Stimulated activated naive CD8-positive, alpha-beta T cell treated with anti-CD3 and anti-CD28 coated beads, Interleukin-15, Interleukin-2, amounts not matched to agents 100 U/mL and 50 U/mL, for 24 hours (primary cell): Measurements from ENCODE around the gene CACHD1.
"Not testable (repeated sequence)": the region's sequence is repeated elsewhere in the genome, so short reads cannot be mapped to it uniquely, and the experiment has no call there.

ENCODE experiments used
- ATAC-seq: fragments of 150-1000 bp; cut with Tn5 transposase; one replicate; pipeline ENCODE4 v1.10.0; 2021
- DNase-seq: peaks from one replicate; pipeline ENCODE4 v3.0.0; 2021

The CACHD1 gene

DNA sequence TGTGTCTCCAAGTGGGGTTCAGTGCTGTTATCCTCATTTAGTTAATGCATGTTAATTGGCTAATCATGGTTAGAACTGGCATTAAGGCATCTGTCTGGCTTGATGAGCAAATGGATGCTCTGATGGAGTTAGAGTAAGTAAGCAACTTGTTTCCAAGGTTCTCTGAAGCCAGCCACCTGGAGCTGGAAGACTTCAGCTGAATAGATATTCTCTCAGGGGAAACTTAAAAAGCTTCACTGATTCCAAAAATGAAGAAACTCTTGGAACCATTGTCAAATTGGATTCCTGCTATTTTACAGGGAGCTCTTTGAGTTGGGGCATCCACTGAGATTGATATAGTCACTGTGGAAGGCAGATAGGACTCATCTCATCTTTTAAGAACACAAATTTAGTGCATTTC is 118.9 kb downstream of the CACHD1 start:
- DNase-seq = no peak
- ATAC-seq = no peak

- no peak for ATAC-seq
- no peak for DNase-seq
These were observed 120.4 kb downstream of the CACHD1 start for GRCh38 chr1:64590316-64590715.

GRCh38 chr1:64594446-64594845 is 124.5 kb downstream of the CACHD1 start:
- no peak for ATAC-seq
- no peak for DNase-seq

GRCh38 chr1:64595871-64596515 is 126.1 kb downstream of the CACHD1 start:
- no peak for ATAC-seq
- DNase-seq = no peak

- ATAC-seq = no peak
- DNase-seq = no peak
These were observed 127.2 kb downstream of the CACHD1 start for GRCh38 chr1:64597113-64597512.

DNA sequence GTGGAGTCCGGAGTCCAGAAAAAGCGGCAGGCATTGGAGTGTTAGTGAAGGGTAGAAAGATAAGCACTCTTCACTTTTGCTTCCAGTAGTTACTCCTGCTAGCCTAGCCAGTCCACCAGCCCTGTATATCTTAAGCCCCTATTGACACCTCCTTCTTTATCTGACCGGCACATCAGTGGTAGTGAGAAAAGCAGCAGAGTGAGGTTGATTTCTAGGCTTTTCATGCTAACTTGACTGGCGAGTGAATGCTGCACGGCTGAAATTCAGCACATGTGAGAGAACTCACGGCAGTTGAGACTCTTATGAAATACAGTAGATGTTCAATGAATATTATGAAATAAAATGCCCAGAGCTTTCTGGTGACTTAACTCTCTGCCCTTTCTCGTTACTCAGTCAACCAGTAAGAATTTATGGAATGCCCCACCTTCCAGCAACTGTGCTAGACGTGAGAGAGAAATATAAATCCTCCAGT is 128.2 kb downstream of the CACHD1 start:
- DNase-seq (no peak), ATAC-seq (no peak)

DNA sequence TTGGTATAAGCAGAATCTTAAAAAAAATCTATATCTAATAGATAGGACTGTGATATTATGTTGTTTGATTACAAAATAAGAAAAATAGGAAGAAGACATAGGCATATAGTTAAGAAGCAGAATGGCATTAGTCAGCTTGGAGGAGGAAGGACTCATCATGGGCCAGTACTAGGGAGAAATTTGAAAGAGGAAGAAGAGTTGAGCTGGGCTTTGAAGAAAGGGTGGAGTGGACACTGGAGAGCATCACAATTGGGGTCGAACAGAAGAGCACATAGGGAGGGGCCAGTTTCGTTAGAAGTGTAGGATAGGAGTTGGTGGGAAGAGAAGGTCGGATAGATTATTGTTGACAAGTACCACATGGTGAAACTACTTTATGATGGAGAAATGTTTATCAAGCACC is 129.3 kb downstream of the CACHD1 start:
- ATAC-seq = no peak
- DNase-seq = no peak

GRCh38 chr1:64601207-64601606 is 131.3 kb downstream of the CACHD1 start:
- no peak for ATAC-seq
- DNase-seq = no peak

- ATAC-seq (no peak), DNase-seq (no peak)
These were observed 138.2 kb downstream of the CACHD1 start for GRCh38 chr1:64608005-64608650.

DNA sequence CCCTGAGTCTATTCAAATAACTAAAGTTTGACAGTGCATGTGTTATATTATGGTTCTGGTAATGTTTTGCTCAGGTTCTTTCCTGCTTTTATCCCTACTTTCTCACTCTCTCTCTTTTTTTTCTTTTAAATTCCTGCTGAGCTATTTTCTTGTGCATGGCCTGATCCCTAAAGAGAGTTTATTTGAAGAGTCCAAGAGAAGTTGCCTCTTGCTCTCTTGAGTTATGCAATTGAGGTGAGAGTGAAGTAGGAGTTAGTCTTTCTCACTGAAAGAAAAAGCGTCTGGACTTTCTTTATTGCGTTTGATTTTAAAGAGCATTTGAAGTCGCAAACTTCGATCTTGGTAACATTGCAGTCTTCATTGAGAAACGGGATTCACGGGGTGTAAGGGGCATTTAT is 138.7 kb downstream of the CACHD1 start:
- DNase-seq (no peak), ATAC-seq (no peak)

- DNase-seq, ATAC-seq: not testable (repeated sequence)
These were observed 141.0 kb downstream of the CACHD1 start for GRCh38 chr1:64610950-64611349.

DNA sequence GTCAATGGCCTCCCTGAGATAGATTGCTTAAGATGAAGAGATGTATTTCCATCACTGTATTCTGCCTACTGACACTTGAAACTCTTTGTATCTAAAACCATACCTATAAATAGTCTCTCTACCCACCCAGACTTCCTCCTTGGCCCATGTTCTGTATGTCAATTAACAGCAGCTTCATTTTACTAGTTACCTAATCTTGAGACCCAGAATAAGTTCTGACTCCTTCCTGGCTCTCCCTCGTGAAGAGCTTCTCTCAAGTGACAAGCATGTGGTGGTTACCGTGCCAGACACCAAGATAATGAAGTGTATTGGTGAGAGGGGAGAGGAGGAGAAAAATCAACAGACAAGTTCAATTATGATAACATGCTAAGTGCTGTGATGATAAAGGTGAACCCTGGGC is 146.1 kb downstream of the CACHD1 start:
- ATAC-seq (no peak), DNase-seq (no peak)

DNA sequence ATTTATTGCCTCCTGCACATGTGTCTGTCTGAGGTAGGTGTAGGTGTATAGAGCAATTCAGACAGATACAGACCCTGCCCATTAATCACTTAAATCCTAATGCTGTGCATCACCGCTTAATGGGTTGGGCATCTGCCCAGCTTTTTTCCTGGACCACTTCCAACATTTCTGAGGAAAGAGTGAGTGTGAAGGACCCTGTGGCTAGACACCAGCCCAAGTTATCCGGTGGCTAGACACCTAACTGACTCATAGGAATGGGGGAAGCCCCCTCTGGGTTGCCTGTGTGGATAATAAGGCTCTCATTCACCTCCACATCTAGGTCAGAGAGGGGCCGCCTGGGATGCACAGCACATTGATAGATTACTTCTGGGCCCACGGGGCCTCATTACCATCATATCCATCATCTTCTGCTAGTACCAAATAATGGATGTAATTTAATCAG is 153.8 kb downstream of the CACHD1 start:
- peak; percentile 87 for ATAC-seq
- peak; percentile 41 for DNase-seq

GRCh38 chr1:64624218-64624713 is 154.3 kb downstream of the CACHD1 start:
- peak; percentile 67 for ATAC-seq
- DNase-seq = peak; percentile 26

DNA sequence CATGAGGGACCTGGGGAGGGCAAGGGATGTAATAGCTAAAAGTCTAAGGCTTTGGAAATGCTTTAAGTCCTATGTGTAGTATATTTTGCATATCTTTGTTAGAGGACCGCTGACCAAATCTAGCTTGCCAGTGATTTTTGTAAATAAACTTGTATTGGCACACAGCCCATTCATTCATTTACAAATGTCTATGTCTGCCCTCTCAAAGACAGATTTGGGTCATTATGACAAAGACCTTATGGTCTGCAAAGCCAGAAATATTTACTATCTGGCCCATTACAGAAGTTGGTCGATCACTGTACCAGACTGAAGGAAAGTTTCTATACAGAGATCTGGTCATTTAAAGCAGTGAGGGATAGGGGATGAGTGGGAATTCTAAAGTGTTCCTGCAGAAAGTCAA is 154.9 kb downstream of the CACHD1 start:
- ATAC-seq = no peak
- DNase-seq = no peak

GRCh38 chr1:64630611-64631010 is 160.7 kb downstream of the CACHD1 start:
- DNase-seq (no peak), ATAC-seq (no peak)

GRCh38 chr1:64631346-64632034 is 161.6 kb downstream of the CACHD1 start:
- ATAC-seq (no peak), DNase-seq (no peak)

DNA sequence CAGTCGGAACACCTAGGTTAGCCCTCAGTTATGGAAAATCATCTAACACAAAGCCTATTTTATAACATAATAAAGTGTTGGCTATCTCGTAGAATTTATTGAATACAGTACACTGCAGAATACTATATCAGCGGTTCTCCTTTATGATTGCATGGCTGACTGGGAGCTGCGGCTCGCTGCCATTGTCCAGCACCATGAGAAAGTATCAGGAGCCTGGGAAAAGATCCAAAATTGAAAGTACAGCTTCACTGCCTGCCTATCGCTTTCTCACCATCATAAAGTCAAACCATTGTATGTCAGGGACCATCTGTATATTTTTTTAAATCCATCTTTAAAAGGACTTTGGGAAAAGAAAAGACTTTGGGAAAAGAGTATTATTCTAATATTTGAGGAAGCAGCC is 163.0 kb downstream of the CACHD1 start:
- ATAC-seq (no peak), DNase-seq (no peak)

GRCh38 chr1:64645735-64646134 is 175.8 kb downstream of the CACHD1 start:
- DNase-seq = no peak
- no peak for ATAC-seq

GRCh38 chr1:64650411-64650810 is 180.5 kb downstream of the CACHD1 start:
- DNase-seq (no peak), ATAC-seq (no peak)

DNA sequence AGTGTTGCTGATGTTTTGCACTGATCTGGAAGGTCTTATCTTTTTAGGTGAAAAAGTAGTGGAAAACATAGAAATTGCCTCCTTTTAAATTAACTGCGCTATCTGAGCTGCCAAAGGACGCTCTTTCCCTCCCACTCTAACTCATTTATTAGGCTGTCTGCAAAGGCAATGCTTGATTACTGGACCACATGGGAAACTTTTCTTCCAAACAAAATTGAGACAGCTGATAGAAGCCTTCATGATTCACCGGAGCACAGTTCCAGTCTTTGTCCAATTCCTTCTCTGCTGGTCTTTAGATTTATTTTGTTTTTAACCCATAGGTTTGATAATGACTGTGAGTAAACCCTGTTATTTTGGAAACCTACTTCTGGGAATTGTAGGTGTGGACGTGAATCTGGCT is 181.9 kb downstream of the CACHD1 start:
- DNase-seq (no peak), ATAC-seq (no peak)

GRCh38 chr1:64653466-64653865 is 183.5 kb downstream of the CACHD1 start:
- ATAC-seq (no peak), DNase-seq (no peak)
